GM10266 (cell line): ENCODE results near the gene EIF4E3.
A peak's percentile ranks its signal among the peaks of the same experiment; 100 is the strongest.

ENCODE experiments used
- DNase-seq: peaks from one replicate; pipeline ENCODE4 v3.0.0; 2012; ENCODE audit errors: extremely low spot score
- CTCF ChIP-seq: IDR thresholded peaks from 2 replicates; pipeline ENCODE4 v1.5.1; 2012; ENCODE audit warnings: mild to moderate bottlenecking, low read depth; ENCODE audit not compliant: control insufficient read depth, insufficient read depth; ENCODE audit errors: missing control alignments

Gene EIF4E3

GRCh38 chr3:71710906-71711494 lies 14.2 kb downstream of the EIF4E3 start:
- TF ChIP-seq CTCF, result peak; percentile 58
- DNase-seq, result peak; percentile 64

- no peak for DNase-seq
- TF ChIP-seq CTCF, result no peak
Measured at GRCh38 chr3:71709908-71710511, 15.2 kb downstream of the EIF4E3 start.

- DNase-seq, result no peak
- TF ChIP-seq CTCF, result no peak
Measured at GRCh38 chr3:71708476-71709105, 16.6 kb downstream of the EIF4E3 start.

- DNase-seq, result no peak
- no peak for TF ChIP-seq CTCF
Measured at GRCh38 chr3:71707595-71707994, 17.6 kb downstream of the EIF4E3 start.

GRCh38 chr3:71705681-71706080 lies 19.5 kb downstream of the EIF4E3 start:
- no peak for DNase-seq
- no peak for TF ChIP-seq CTCF

- no peak for DNase-seq
- TF ChIP-seq CTCF, result no peak
Measured at GRCh38 chr3:71704915-71705314, 20.3 kb downstream of the EIF4E3 start.

GRCh38 chr3:71703797-71704196 lies 21.4 kb downstream of the EIF4E3 start:
- TF ChIP-seq CTCF, result no peak
- DNase-seq, result no peak
